GM21737 (cell line): ENCODE data around the gene HBD.
A peak's percentile ranks its signal among the peaks of the same experiment; 100 is the strongest.
"Not testable (repeated sequence)": the region's sequence is repeated elsewhere in the genome, so short reads cannot be mapped to it uniquely, and the experiment has no call there.

ENCODE experiments used
- ATAC-seq: cut with Tn5 transposase; IDR thresholded peaks from one replicate; pipeline ENCODE4 v1.9.1; 2021; ENCODE audit warnings: mild to moderate bottlenecking, moderate library complexity; ENCODE audit not compliant: unreplicated experiment

HBD gene

GRCh38 chr11:5234381-5234834 lies at the start of gene HBD:
HBD (minus strand) TSS chr11:5234483; CDS start chr11:5234433, 50 bp downstream.
- peak; percentile 83 for ATAC-seq

- no peak for ATAC-seq
These were observed 49.6 kb upstream of the HBD start for GRCh38 chr11:5283882-5284281.

DNA sequence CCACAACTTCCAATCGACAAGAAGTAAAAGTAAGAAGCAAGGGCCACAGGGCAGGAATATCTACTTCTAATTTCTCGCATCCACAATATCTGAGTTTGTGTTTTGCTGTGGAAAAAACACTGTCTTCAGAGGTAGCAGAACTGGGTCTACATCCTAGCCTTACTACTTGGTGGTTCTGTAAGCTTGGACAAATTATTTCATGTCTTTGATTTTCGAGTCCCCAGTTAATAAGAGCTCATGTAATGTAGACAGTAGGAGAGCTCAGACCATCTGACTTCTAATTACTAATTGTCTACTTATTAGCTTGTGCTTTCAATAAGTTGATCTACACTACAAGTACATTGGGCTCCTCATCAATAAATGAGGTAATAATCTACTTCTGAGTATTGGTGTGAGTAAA lies 48.8 kb upstream of the HBD start:
- no peak for ATAC-seq

- ATAC-seq = no peak
These were observed 48.3 kb upstream of the HBD start for GRCh38 chr11:5282628-5283027.

DNA sequence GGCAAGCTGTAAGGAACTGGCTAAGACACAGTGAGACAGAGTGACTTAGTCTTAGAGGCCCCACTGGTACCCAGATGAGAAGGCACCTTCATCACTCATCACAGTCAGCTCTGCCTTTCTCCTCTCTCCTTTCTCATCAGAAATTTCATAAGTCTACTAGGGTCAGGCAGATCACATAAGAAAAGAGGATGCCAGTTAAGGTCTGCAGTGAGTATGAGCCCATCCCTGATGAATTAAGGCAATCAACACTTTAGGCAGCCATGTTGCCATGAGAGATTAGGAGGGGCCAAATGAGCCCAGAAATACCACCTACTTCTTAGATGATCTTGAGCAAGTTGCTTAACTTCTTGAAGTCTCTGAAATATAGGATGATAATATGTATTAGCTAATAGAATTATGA lies 47.3 kb upstream of the HBD start:
- no peak for ATAC-seq

DNA sequence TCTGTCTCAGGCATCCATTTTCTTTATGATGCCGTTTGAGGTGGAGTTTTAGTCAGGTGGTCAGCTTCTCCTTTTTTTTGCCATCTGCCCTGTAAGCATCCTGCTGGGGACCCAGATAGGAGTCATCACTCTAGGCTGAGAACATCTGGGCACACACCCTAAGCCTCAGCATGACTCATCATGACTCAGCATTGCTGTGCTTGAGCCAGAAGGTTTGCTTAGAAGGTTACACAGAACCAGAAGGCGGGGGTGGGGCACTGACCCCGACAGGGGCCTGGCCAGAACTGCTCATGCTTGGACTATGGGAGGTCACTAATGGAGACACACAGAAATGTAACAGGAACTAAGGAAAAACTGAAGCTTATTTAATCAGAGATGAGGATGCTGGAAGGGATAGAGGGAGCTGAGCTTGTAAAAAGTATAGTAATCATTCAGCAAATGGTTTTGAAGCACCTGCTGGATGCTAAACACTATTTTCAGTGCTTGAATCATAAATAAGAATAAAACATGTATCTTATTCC lies 46.4 kb upstream of the HBD start:
- peak; percentile 94 for ATAC-seq

DNA sequence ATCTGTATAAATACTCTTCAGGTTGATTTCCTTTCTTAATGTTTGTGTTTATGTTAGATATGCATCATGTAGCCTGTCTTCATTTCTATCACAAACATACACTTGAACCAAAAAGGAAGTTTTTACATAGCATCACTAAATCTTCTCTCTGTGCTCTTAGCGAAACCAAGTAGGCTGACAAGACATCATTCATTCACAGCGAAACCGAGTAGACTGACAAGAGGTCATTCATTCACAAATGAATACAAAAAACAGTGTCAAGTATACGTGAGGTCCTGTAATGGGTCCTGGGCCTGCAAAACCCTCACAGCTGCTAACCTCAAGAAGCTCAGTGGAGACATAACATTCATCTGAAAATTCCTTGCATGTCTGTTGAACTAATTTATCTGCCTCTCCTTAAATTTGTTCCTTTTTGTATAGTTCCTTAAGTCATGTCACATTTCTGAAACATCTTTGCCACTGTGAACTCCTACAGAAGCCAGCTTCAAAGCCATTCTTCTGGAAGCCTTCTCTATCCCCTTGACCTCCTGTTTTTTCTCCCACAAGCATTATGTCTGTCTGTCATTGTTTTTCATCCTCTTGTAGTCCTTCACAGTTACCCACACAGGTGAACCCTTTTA lies 45.3 kb upstream of the HBD start:
- ATAC-seq = no peak

- ATAC-seq = no peak
These were observed 43.6 kb upstream of the HBD start for GRCh38 chr11:5277807-5278382.

GRCh38 chr11:5276697-5277096 lies 42.4 kb upstream of the HBD start:
- no peak for ATAC-seq

DNA sequence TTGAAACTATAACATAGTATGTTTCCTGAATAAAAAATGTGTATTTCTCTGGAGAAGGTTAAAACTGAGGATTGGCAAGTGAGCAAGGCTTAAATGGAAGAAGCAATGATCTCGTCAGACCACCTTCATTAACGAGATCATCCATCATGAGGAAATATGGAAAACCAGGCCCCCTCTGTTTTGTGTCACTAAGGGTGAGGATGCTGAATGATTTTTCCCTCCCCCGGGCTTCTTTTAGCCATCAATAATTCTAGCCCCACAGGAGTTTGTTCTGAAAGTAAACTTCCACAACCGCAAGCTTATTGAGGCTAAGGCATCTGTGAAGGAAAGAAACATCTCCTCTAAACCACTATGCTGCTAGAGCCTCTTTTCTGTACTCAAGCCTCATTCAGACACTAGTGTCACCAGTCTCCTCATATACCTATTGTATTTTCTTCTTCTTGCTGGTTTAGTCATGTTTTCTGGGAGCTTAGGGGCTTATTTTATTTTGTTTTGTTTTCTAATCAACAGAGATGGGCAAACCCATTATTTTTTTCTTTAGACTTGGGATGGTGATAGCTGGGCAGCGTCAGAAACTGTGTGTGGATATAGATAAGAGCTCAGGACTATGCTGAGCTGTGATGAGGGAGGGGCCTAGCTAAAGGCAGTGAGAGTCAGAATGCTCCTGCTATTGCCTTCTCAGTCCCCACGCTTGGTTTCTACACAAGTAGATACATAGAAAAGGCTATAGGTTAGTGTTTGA lies 41.3 kb upstream of the HBD start:
- ATAC-seq = no peak

DNA sequence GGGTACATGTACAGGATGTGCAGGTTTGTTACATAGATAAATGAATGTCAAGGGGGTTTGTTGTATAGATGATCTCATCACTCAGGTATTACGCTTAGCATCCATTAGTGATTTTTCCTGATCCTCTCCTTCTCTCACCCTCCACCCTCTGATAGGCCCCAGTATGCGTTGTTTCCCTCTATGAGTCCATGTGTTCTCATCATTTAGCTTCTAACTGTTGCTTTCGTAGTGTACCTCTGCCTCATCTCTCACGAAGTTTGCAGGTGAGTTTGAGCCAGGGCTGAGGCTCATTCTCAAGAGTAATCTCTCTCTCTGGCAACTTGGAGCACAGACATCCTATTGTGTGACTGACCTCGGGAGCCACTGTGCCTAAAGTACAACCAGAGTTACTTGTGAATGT lies 40.1 kb upstream of the HBD start:
- ATAC-seq = no peak

DNA sequence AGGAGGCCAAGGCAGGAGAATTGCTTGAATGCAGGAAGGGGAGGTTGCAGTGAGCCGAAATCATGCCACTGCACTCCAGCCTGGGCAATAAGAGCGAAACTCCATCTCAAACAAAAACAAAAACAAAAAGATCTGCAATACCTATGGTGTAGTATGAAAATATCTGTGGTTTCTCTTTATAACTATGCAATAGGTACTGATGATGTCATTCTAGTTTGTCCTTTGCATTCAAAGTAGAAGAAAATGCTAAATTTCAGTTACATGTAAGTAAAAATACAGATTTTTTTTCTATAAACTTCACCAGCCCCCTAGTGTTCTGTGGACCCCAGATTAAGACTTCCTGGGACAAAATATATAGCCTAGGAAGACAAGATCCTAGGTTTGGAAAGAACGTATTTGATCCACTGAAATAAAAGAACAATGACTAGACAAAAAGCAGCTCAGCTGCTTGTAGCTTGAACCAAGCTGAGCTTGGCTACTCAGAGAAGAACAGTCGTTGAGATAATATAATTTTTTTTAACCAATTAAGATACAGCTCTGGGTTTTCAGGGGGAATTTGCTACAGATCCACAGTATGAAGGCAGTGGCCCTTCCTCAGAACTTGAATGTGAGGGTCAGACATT lies 38.2 kb upstream of the HBD start:
- ATAC-seq = no peak

DNA sequence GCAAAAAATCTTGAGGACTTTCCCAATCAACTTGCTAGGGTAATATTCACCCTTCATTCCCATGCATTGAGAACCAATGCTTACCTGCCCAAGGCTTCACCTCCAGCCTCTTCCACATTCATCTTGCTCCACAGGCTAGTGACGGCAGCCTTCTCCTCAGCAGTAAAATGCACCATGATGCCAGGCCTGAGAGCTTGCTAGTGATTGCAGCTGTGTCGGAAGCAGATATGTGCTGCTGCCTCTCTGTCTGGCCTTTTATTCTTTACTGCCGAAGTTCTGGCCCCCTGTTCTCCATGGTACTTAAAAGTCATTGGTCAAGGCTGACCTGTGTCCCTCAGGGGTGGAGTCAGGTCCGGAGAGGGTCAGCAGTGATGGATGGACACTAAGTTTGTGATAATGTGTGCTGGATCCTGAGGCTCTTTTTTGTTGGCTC lies 35.4 kb upstream of the HBD start, which contains the start of gene HBE1:
TSS of gene HBE1 (minus strand) at position 231 of the 433 bp plus-strand sequence. CDS start at position 176, 55 bp downstream.
- no peak for ATAC-seq

GRCh38 chr11:5267033-5267563 lies 32.8 kb upstream of the HBD start:
- ATAC-seq = no peak

- ATAC-seq = no peak
These were observed 32.3 kb upstream of the HBD start for GRCh38 chr11:5266609-5267008.

DNA sequence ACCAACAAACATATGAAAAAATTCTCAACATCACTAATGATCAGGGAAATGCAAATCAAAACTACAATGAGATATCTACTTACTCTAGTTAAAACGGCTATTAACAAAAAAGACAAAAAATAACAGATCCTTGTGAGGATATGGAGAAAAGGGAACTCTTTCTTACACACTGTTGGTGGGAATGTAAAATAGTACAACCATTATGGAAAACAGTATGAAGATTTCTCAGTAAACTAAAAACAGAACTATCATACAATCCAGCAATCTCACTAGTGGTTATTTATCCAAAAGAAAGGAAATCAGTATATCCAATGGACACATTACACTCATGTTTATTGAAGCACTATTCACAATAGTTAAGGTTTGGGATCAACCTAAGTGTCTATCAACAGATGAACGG lies 31.5 kb upstream of the HBD start:
- ATAC-seq = no peak

DNA sequence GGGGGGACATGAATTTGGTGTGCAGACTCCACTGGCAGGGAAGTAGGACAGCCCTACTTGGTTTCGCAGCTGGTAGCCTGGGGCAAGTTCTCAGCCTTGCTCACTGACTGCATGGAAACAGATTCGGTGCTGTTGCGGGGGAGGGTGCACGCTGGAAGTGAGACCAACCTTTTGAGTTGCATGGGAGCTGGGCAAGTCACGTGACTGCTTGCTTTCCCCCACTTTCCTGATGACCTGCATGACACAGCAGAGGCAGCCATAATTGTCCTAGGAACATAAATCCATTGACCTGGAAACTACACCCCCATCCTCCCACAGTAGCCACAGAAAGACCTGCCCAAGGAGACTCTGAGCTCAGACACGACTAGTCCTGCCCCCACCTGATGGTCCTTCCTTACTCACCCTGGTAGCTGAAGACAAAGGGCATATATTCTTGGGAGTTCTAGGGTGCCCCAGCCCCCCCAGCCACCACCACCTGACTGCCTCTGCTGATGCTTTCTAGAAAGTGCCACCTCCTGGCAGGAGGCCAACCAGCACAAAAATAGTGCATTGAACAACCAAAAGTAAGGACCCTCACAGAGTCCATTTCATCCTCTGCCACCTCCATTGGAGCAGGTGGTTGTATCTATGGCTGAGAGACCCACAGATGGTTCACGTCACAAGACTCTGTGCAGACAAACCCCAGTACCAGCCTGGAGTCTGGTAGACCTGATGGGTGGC lies 24.4 kb upstream of the HBD start:
- no peak for ATAC-seq

- ATAC-seq = no peak
These were observed 23.0 kb upstream of the HBD start for GRCh38 chr11:5257296-5257695.

DNA sequence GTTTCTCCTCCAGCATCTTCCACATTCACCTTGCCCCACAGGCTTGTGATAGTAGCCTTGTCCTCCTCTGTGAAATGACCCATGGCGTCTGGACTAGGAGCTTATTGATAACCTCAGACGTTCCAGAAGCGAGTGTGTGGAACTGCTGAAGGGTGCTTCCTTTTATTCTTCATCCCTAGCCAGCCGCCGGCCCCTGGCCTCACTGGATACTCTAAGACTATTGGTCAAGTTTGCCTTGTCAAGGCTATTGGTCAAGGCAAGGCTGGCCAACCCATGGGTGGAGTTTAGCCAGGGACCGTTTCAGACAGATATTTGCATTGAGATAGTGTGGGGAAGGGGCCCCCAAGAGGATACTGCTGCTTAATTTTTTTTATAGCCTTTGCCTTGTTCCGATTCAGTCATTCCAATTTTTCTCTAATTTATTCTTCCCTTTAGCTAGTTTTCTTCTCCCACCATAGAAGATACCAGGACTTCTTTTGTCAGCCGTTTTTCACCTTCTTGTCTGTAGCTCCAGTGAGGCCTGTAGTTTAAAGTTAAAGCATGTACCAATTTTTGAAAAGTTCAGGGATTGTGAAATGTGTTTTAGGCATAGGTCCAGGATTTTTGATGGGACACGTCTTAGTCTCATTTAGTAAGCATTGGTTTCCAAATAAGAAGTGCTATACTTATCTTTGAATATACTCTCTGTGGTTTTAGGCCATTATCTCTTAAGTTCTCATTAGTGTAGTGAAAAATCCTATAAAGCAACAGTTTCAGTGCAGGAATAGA lies 20.5 kb upstream of the HBD start, which contains the start of gene HBG2:
TSS of gene HBG2 (minus strand) at position 136 of the 768 bp plus-strand sequence. CDS start at position 83, 53 bp downstream.
- not testable (repeated sequence) for ATAC-seq

DNA sequence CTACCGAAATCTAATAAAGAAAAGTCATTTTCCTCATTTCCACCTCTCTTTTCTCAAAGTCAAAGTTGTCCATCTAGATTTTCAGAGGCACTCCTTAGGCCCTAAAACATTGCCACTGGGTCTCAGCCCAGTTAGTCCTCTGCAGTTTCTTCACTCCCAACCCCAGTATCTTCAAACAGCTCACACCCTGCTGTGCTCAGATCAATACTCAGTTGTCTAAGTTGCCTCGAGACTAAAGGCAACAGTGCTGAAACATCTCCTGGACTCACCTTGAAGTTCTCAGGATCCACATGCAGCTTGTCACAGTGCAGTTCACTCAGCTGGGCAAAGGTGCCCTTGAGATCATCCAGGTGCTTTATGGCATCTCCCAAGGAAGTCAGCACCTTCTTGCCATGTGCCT lies 19.7 kb upstream of the HBD start:
- ATAC-seq = not testable (repeated sequence)
